ENCODE data around the gene ELF4. TPM values are rescaled to one million over a fixed set of nuclear protein-coding genes. Genes with fewer than 3 reads are reported as not detected.
A peak's percentile ranks its signal among the peaks of the same experiment; 100 is the strongest.

Gene ELF4
- total and polyA plus RNA-seq, 2 donors (not counting 1 experiment from before 2014, with no cell fraction given): 9.9 to 13.7 TPM

DNA sequence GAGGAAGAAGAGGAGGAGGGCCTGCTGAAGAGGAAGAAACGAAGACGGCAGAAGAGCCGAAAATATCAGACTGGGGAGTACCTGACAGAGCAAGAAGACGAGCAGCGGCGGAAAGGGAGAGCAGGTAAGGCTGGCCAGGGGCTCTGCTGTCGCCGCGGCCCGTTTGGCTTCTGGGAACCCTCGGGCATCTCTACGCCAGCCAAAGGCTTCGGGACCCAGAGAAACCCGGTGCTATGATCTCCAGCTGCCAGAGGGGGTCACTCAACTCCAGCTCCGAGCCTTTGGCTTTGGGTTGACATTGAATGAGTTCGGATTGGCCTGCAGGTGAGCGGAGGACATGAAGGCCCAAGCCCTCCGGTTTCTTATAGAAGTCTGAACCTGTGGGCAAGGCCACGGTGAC lies 85.0 kb downstream of the ELF4 start:
- Histone ChIP-seq H3K79me2 (ENCODE audit: control insufficient read depth, insufficient read depth, low read length) (no peaks in the 10 kb centered on the region), H3K36me3 (ENCODE audit: control insufficient read depth, insufficient read depth, low read length) (peaks cover 6% of the 10 kb centered on the region), H3K4me1 (ENCODE audit: control insufficient read depth, extremely low read depth, insufficient read depth, low read length) (no peaks in the 10 kb centered on the region), H3K9me3 (ENCODE audit: control insufficient read depth, insufficient read depth, low read depth, low read length) (no peaks in the 10 kb centered on the region), H3K4me2 (ENCODE audit: extremely low read depth, insufficient read depth, low read length) (no peak overlapping the region), H2AFZ (ENCODE audit: low read length) (no peak overlapping the region), H4K20me1 (ENCODE audit: control insufficient read depth, extremely low read depth, insufficient read depth, low read length) (no peaks in the 10 kb centered on the region), H3K27ac (ENCODE audit: insufficient read depth, low read length) (no peak overlapping the region), H3K27me3 (ENCODE audit: control insufficient read depth, insufficient read depth, low read length) (no peaks in the 10 kb centered on the region), H3K9ac (ENCODE audit: insufficient read depth, low read length) (no peak overlapping the region), H3K4me3 (replicated peaks in 1 of 4; ENCODE audit: control extremely low read depth in 1 of 4, insufficient read depth in 1 of 4, low read depth in 3 of 4, low read length in 4 of 4) (no peak overlapping the region)
- no peak for DNase-seq (ENCODE audit: low read depth in 2 of 2)
- no peak for TF ChIP-seq CTCF (conservative IDR thresholded peaks at IDR 0.05 in 1 of 2, IDR thresholded peaks at IDR 0.05 in 1 of 2; ENCODE audit: low read depth in 1 of 2, low read length in 2 of 2)
- TF ChIP-seq EZH2 (IDR thresholded peaks at IDR 0.05; ENCODE audit: low read length, missing control alignments): no peak

GRCh38 chrX:130024127-130024526 lies 86.2 kb downstream of the ELF4 start:
- DNase-seq (ENCODE audit: low read depth in 2 of 2): peak; percentile 13 to 57
- Histone ChIP-seq H2AFZ (ENCODE audit: low read length) (no peak overlapping the region), H3K4me3 (replicated peaks in 1 of 4; ENCODE audit: control extremely low read depth in 1 of 4, insufficient read depth in 1 of 4, low read depth in 3 of 4, low read length in 4 of 4) (no peak overlapping the region), H3K27me3 (ENCODE audit: control insufficient read depth, insufficient read depth, low read length) (no peaks in the 10 kb centered on the region), H4K20me1 (ENCODE audit: control insufficient read depth, extremely low read depth, insufficient read depth, low read length) (no peaks in the 10 kb centered on the region), H3K36me3 (ENCODE audit: control insufficient read depth, insufficient read depth, low read length) (peaks cover 5% of the 10 kb centered on the region), H3K9me3 (ENCODE audit: control insufficient read depth, insufficient read depth, low read depth, low read length) (no peaks in the 10 kb centered on the region), H3K9ac (ENCODE audit: insufficient read depth, low read length) (no peak overlapping the region), H3K79me2 (ENCODE audit: control insufficient read depth, insufficient read depth, low read length) (no peaks in the 10 kb centered on the region), H3K4me2 (ENCODE audit: extremely low read depth, insufficient read depth, low read length) (no peak overlapping the region), H3K27ac (ENCODE audit: insufficient read depth, low read length) (no peak overlapping the region), H3K4me1 (ENCODE audit: control insufficient read depth, extremely low read depth, insufficient read depth, low read length) (no peaks in the 10 kb centered on the region)
- no peak for TF ChIP-seq EZH2 (IDR thresholded peaks at IDR 0.05; ENCODE audit: low read length, missing control alignments)
- TF ChIP-seq CTCF (conservative IDR thresholded peaks at IDR 0.05 in 1 of 2, IDR thresholded peaks at IDR 0.05 in 1 of 2; ENCODE audit: low read depth in 1 of 2, low read length in 2 of 2): no peak

GRCh38 chrX:130020661-130021324 lies 89.5 kb downstream of the ELF4 start:
- Histone ChIP-seq H2AFZ (ENCODE audit: low read length) (no peak overlapping the region), H3K4me3 (replicated peaks in 1 of 4; ENCODE audit: control extremely low read depth in 1 of 4, insufficient read depth in 1 of 4, low read depth in 3 of 4, low read length in 4 of 4) (no peak overlapping the region), H3K27me3 (ENCODE audit: control insufficient read depth, insufficient read depth, low read length) (no peaks in the 10 kb centered on the region), H3K4me1 (ENCODE audit: control insufficient read depth, extremely low read depth, insufficient read depth, low read length) (no peaks in the 10 kb centered on the region), H3K27ac (ENCODE audit: insufficient read depth, low read length) (no peak overlapping the region), H3K36me3 (ENCODE audit: control insufficient read depth, insufficient read depth, low read length) (peaks cover 4% of the 10 kb centered on the region), H3K4me2 (ENCODE audit: extremely low read depth, insufficient read depth, low read length) (no peak overlapping the region), H3K9me3 (ENCODE audit: control insufficient read depth, insufficient read depth, low read depth, low read length) (no peaks in the 10 kb centered on the region), H4K20me1 (ENCODE audit: control insufficient read depth, extremely low read depth, insufficient read depth, low read length) (no peaks in the 10 kb centered on the region), H3K79me2 (ENCODE audit: control insufficient read depth, insufficient read depth, low read length) (no peaks in the 10 kb centered on the region), H3K9ac (ENCODE audit: insufficient read depth, low read length) (no peak overlapping the region)
- DNase-seq (ENCODE audit: low read depth in 2 of 2): no peak
- TF ChIP-seq EZH2 (IDR thresholded peaks at IDR 0.05; ENCODE audit: low read length, missing control alignments): no peak
- TF ChIP-seq CTCF (conservative IDR thresholded peaks at IDR 0.05 in 1 of 2, IDR thresholded peaks at IDR 0.05 in 1 of 2; ENCODE audit: low read depth in 1 of 2, low read length in 2 of 2): no peak
